ENCODE data around the gene ZCWPW1. TPM values are rescaled to one million over a fixed set of nuclear protein-coding genes. Genes with fewer than 3 reads are reported as not detected.
A peak's percentile ranks its signal among the peaks of the same experiment; 100 is the strongest.
"Not testable (repeated sequence)": the region's sequence is repeated elsewhere in the genome, so short reads cannot be mapped to it uniquely, and the experiment has no call there.

Gene ZCWPW1
- total RNA-seq, 2 donors from 2014 or later, result 5.5 to 34.6 TPM

DNA sequence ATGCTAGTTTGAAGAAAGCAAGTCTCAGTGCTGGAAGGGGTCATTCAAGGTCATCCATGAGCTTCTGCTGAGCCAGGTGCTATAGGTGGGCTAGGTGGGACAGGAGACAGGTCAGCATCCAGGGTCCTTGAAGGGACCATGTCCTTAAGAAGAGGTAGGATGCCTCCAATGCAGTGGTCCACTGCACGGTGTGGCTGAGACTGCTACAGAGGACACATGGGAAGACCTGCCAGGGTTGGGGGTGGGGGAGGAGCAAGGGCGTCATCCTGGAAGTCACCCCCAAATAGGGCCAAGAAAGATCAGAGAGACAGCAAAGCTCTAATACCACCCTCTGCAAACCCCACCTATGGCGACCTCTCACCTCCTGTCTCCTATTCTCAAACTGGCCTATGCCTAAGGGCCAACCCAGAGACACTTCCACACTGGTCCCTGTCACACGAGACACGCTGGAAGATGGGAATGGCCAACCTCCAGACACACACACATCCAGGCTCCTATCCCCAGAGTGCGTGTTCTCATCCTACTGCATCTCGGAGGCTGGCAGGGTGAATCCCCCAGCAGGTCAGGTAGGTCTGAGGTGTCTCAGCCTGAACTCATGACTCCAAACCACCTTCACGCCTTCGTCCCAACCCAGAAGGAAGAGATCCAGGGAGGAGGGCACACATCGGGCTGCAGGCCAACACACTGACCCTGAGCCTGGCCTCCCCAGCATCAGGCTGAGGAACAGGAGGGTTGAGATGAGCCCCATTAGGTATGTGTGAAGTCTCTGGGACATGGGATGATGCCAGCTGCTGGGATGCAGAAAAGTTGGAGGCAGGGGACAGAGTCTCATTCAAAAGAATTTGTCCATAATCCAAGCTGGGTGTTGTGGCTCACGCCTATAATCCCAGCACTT lies 13.4 kb upstream of the ZCWPW1 start:
- 94% methylated on average over 11 of the region's 11 CpGs for WGBS
- Histone ChIP-seq H3K4me3 (no peak overlapping the region), H3K4me1 (replicated peaks) (no peaks in the 10 kb centered on the region), H3K27me3 (replicated peaks; ENCODE audit: insufficient read depth) (no peaks in the 10 kb centered on the region), H3K27ac (no peak overlapping the region), H3K36me3 (no peaks in the 10 kb centered on the region), H3K9me3 (no peaks in the 10 kb centered on the region)
- TF ChIP-seq, protein P1, sequence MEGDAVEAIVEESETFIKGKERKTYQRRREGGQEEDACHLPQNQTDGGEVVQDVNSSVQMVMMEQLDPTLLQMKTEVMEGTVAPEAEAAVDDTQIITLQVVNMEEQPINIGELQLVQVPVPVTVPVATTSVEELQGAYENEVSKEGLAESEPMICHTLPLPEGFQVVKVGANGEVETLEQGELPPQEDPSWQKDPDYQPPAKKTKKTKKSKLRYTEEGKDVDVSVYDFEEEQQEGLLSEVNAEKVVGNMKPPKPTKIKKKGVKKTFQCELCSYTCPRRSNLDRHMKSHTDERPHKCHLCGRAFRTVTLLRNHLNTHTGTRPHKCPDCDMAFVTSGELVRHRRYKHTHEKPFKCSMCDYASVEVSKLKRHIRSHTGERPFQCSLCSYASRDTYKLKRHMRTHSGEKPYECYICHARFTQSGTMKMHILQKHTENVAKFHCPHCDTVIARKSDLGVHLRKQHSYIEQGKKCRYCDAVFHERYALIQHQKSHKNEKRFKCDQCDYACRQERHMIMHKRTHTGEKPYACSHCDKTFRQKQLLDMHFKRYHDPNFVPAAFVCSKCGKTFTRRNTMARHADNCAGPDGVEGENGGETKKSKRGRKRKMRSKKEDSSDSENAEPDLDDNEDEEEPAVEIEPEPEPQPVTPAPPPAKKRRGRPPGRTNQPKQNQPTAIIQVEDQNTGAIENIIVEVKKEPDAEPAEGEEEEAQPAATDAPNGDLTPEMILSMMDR (IDR thresholded peaks at IDR 0.05), result no peak
- TF ChIP-seq POLR2AphosphoS5 (IDR thresholded peaks at IDR 0.05), result no peak
- no peak for TF ChIP-seq POLR2A (IDR thresholded peaks at IDR 0.05)
- intact Hi-C loops (cut with DNase I), result no loop called here
- no peak for DNase-seq (ENCODE audit: low spot score)

DNA sequence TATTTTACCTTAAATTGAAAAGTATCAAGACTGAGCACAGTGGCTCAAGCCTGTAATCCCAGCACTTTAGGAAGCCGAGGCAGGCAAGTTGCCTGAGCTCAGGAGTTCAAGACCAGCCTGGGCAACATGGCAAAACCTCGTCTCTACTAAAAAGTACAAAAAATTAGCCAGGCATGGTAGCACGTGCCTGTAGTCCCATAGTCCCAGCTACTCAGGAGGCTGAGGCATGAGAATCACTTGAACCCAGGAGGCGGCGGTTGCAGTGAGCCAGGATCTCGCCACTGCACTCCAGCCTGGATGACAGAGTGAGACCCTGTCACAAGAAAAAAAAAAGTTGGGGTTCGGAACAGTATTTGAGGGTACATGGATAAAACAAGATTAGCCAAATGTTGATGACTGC lies 10.7 kb upstream of the ZCWPW1 start:
- 90% methylated on average over 7 of the region's 7 CpGs for WGBS

DNA sequence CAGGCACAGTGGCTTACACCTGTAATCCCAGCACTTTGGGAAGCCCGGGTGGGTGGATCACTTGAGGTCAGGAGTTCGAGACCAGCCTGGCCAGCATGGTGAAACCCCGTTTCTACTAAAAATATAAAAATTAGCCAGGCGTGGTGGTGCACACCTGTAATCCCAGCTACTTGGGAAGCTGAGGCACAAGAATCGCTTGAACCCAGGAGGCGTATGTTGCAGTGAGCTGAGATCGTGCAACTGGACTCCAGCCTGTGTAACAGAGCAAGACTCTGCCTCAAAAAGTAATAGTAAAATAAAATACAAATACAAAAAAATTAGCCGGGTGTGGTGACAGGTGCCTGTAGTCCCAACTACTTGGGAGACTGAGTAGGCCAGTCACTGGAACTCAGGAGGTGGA lies 10.2 kb upstream of the ZCWPW1 start:
- H3K27me3 ChIP-seq (replicated peaks; ENCODE audit: insufficient read depth); H3K4me3 ChIP-seq; H3K27ac ChIP-seq; DNase-seq (ENCODE audit: low spot score); H3K9me3 ChIP-seq; H3K36me3 ChIP-seq; intact Hi-C loops (cut with DNase I): not testable (repeated sequence)
- H3K4me1 ChIP-seq (replicated peaks), result peaks cover 11% of the 10 kb centered on the region
- WGBS, result 95% methylated on average over 8 of the region's 8 CpGs

More for the DNA sequence above, 10.7 kb upstream of the ZCWPW1 start:
- H3K36me3 ChIP-seq; intact Hi-C loops (cut with DNase I); H3K9me3 ChIP-seq; H3K4me3 ChIP-seq; DNase-seq (ENCODE audit: low spot score); H3K27ac ChIP-seq; H3K27me3 ChIP-seq (replicated peaks; ENCODE audit: insufficient read depth): not testable (repeated sequence)
- H3K4me1 ChIP-seq (replicated peaks), result peaks cover 11% of the 10 kb centered on the region

DNA sequence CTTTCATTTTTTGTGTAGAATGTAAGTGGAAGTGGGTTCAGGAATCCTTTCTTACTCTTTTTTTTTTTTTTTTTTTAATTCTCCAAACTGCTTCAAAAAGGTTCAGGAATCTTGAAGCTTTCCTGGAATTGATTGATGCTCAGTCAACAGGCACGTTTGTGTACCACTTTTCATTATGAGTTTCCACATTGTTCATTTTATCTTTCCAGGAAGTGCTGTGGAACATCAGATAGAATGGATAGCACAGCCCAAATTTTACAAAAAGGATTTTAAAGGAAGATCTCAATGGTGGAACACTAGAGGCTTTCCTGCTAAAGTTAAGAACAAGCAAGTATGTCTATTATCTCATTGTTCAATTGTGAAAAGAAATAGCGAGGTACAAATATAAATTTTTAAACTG lies 9.7 kb upstream of the ZCWPW1 start:
- no peak overlapping the region for H3K27ac ChIP-seq

DNA sequence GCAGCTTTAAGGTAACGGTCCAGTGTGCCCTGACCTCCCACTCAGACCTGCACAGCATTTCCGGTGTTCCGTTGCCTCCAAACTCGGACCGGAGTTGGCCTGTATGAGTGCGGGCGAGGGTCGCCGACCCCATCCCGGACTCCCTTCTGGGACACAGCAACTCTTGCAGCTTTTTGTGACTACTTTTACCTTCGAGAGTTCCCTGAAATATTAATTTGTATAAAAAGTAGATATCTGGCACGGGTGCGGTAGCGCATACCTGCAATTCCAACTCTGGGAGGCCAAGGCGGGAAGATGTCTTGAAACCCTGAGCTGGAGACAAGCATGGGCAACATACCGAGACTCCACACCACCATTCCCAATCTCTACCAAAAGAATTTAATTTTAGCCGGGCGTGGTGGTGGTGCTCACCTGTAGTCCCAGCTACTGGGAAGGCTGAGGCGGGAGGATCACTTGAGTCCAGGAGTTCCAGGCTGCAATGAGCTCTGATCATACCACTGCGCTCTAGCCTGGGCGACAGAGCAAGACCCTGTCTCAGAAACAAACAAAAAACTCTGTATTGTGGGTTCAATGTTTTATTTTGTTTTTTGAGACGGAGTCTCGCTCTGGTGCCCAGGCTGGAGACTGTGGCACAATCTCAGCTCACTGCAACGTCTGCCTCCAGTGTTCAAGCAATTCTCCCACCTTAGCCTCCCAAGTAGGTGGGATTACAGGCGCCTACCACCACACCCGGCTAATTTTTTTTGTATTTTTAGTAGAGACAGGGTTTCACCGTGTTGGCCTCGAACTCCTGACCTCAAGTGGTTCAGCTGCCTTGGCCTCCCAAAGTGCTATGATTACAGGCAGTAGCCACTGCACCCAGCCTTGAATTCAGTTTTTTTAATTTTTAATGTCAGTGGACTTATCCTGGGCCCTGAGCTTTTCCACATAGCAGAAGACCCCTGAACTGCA lies 8.9 kb upstream of the ZCWPW1 start:
- 94% methylated on average over 28 of the region's 28 CpGs for WGBS
- no peak overlapping the region for H3K4me3 ChIP-seq
- intact Hi-C loops (cut with DNase I), result no loop called here
- H3K9me3 ChIP-seq, result no peaks in the 10 kb centered on the region
- H3K4me1 ChIP-seq (replicated peaks), result peaks cover 11% of the 10 kb centered on the region
- H3K27ac ChIP-seq, result peak overlapping the region; percentile 93 to 95
- H3K27me3 ChIP-seq (replicated peaks; ENCODE audit: insufficient read depth), result no peaks in the 10 kb centered on the region
- no peak for TF ChIP-seq POLR2AphosphoS5 (IDR thresholded peaks at IDR 0.05)
- TF ChIP-seq, protein P1 (IDR thresholded peaks at IDR 0.05), result no peak
- no peak for TF ChIP-seq POLR2A (IDR thresholded peaks at IDR 0.05)
- H3K36me3 ChIP-seq, result peaks cover 5 to 7% of the 10 kb centered on the region in 2 donors
- no peak for DNase-seq (ENCODE audit: low spot score)

More for the DNA sequence above, 9.7 kb upstream of the ZCWPW1 start:
- peaks cover 11% of the 10 kb centered on the region for H3K4me1 ChIP-seq (replicated peaks)
- TF ChIP-seq POLR2AphosphoS5 (IDR thresholded peaks at IDR 0.05), result no peak
- TF ChIP-seq, protein P1 (IDR thresholded peaks at IDR 0.05), result no peak
- no peak for TF ChIP-seq POLR2A (IDR thresholded peaks at IDR 0.05)
- no peaks in the 10 kb centered on the region for H3K27me3 ChIP-seq (replicated peaks; ENCODE audit: insufficient read depth)
- no peak overlapping the region for H3K4me3 ChIP-seq
- no peak for DNase-seq (ENCODE audit: low spot score)
- peaks cover 5 to 6% of the 10 kb centered on the region in 2 donors for H3K36me3 ChIP-seq
- WGBS, result 49% methylated on average over 2 of the region's 2 CpGs
- intact Hi-C loops (cut with DNase I), result no loop called here
- H3K9me3 ChIP-seq, result no peaks in the 10 kb centered on the region

Data from prostate gland (tissue), 2 donors.